ENCODE results near the gene DHX36. TPM values are rescaled to one million over a fixed set of nuclear protein-coding genes. Genes with fewer than 3 reads are reported as not detected.

The DHX36 gene
- total RNA-seq, 4 donors from 2014 or later: 28.5 to 113 (median 50.0) TPM

DNA sequence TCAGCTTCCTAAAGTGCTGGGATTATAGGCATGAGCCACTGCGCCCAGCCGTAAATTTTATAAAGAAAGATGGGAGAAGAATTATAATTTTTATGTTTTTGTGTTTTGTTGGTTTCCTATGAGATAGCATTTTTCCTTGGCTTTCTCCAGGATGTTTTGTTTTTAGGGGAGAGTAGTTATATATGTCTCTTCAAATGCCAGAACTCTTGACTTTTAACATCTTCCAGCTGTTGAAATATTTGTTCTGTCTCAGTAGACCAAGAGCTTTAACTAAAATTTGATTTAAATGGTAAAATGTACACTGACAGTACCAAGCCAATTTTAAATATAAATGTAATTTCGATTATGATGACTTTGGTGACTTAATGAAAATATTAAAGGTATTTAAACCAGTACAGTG lies 96.8 kb downstream of the DHX36 start:
- Histone ChIP-seq H3K4me1 (peaks cover 0 to 17% (median 11%) of the 10 kb centered on the region in 4 donors), H3K27ac (no peak overlapping the region), H3K27me3 (no peaks in the 10 kb centered on the region), H3K4me3 (no peak overlapping the region), H3K36me3 (no peaks in the 10 kb centered on the region), H3K9me3 (no peaks in the 10 kb centered on the region)
- in situ Hi-C loops (cut with MboI; ENCODE audit: low pct_ligation_motif_present in 1 of 4, low pct_unique_long_range_greater_than_20kb in 1 of 4, low sequenced_read_pairs in 3 of 4) (no loop called here), intact Hi-C loops (cut with DNase I; ENCODE audit: low total_unique reads) (no loop called here)
- TF ChIP-seq, protein P1, sequence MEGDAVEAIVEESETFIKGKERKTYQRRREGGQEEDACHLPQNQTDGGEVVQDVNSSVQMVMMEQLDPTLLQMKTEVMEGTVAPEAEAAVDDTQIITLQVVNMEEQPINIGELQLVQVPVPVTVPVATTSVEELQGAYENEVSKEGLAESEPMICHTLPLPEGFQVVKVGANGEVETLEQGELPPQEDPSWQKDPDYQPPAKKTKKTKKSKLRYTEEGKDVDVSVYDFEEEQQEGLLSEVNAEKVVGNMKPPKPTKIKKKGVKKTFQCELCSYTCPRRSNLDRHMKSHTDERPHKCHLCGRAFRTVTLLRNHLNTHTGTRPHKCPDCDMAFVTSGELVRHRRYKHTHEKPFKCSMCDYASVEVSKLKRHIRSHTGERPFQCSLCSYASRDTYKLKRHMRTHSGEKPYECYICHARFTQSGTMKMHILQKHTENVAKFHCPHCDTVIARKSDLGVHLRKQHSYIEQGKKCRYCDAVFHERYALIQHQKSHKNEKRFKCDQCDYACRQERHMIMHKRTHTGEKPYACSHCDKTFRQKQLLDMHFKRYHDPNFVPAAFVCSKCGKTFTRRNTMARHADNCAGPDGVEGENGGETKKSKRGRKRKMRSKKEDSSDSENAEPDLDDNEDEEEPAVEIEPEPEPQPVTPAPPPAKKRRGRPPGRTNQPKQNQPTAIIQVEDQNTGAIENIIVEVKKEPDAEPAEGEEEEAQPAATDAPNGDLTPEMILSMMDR (IDR thresholded peaks at IDR 0.05): no peak
- TF ChIP-seq POLR2AphosphoS5 (IDR thresholded peaks at IDR 0.05) (no peak), EP300 (IDR thresholded peaks at IDR 0.05; ENCODE audit: low read depth) (no peak), POLR2A (IDR thresholded peaks at IDR 0.05) (no peak)
- no peak for DNase-seq
- WGBS, 2 donors (ENCODE audit: low coverage in 1 of 2): 81 to 91% methylated on average over 3 of the region's 3 CpGs

DNA sequence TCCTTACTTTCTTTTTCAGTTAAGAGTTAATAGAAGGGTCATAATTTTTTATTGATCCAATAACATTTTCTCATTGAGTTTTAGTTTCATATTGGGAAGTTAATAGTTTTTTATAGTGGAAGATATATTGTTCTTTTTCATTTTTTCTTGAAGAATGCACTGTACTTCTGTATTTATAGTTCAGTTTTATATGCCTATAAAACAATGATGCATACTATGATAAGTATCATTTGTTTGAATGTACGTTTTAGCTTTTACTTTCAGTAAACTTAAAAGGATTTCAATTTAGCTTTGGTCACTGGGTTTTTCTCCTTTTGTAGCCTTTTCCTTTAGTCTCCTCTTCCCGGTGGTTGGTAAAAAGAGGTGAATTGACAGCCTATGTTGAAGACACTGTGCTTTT lies 98.8 kb downstream of the DHX36 start:
- H3K36me3 ChIP-seq: no peaks in the 10 kb centered on the region
- TF ChIP-seq POLR2A (IDR thresholded peaks at IDR 0.05) (no peak), EP300 (IDR thresholded peaks at IDR 0.05; ENCODE audit: low read depth) (no peak), POLR2AphosphoS5 (IDR thresholded peaks at IDR 0.05) (no peak)
- TF ChIP-seq, protein P1 (IDR thresholded peaks at IDR 0.05): no peak

DNA sequence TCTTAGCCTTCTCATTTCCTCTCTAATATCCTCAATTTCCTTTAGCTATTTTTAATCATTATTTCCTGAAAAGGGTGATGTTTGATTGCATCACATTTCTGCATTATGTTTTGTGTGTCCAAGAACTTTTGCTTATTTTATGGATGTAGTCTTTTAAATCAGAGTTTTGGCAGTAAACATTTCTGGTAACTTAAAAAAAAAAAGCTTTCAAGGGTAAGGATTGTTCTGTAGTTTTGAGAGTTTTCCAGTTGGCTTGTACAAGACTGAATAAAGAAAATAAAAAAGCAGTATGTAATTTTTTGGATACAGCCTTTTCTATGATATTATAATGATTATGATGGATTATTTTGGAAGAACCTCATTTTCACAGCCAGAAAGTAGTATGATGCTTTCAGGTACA lies 99.4 kb downstream of the DHX36 start:
- Histone ChIP-seq H3K4me1 (peaks cover 0 to 17% (median 11%) of the 10 kb centered on the region in 4 donors), H3K9me3 (no peaks in the 10 kb centered on the region), H3K36me3 (no peaks in the 10 kb centered on the region), H3K27ac (no peak overlapping the region), H3K4me3 (no peak overlapping the region), H3K27me3 (no peaks in the 10 kb centered on the region)
- no peak for DNase-seq
- TF ChIP-seq, protein P1 (IDR thresholded peaks at IDR 0.05): no peak
- TF ChIP-seq POLR2AphosphoS5 (IDR thresholded peaks at IDR 0.05) (no peak), POLR2A (IDR thresholded peaks at IDR 0.05) (no peak), EP300 (IDR thresholded peaks at IDR 0.05; ENCODE audit: low read depth) (no peak)
- intact Hi-C loops (cut with DNase I; ENCODE audit: low total_unique reads): no loop called here
- in situ Hi-C loops (cut with MboI; ENCODE audit: low pct_ligation_motif_present in 1 of 4, low pct_unique_long_range_greater_than_20kb in 1 of 4, low sequenced_read_pairs in 3 of 4): no loop called here

More for the DNA sequence above, 98.8 kb downstream of the DHX36 start:
- no peak for DNase-seq
- peaks cover 0 to 17% (median 11%) of the 10 kb centered on the region in 4 donors for H3K4me1 ChIP-seq
- in situ Hi-C loops (cut with MboI; ENCODE audit: low pct_ligation_motif_present in 1 of 4, low pct_unique_long_range_greater_than_20kb in 1 of 4, low sequenced_read_pairs in 3 of 4) (no loop called here), intact Hi-C loops (cut with DNase I; ENCODE audit: low total_unique reads) (no loop called here)
- WGBS, 2 donors (ENCODE audit: low coverage in 1 of 2): 15 to 52% methylated on average over 2 of the region's 2 CpGs
- no peaks in the 10 kb centered on the region for H3K27me3 ChIP-seq
- no peak overlapping the region for H3K4me3 ChIP-seq
- no peaks in the 10 kb centered on the region for H3K9me3 ChIP-seq
- peak overlapping the region in 1 of 4 donors; percentile 27 for H3K27ac ChIP-seq

DNA sequence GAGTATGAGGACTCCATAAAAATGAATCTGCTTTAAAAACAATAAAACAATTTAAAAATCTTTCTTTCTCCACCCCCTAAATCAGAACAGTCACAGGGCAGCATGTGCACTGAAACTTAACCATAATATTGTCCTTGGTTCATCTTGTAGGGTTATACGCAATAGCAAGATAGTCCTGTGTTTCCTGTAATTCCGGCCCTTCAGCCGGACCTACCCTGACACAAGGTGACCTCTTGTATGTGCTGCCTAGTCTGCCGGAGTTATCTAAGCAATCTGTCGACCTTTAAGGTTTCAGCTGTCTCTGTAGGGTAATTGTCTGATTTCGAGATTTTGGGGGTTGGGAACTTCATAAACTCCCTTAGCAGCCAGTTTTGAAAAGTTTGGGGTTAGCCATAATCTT lies 99.9 kb downstream of the DHX36 start:
- intact Hi-C loops (cut with DNase I; ENCODE audit: low total_unique reads) (no loop called here), in situ Hi-C loops (cut with MboI; ENCODE audit: low pct_ligation_motif_present in 1 of 4, low pct_unique_long_range_greater_than_20kb in 1 of 4, low sequenced_read_pairs in 3 of 4) (no loop called here)
- no peaks in the 10 kb centered on the region for H3K9me3 ChIP-seq
- peak overlapping the region in 1 of 4 donors; percentile 2 for H3K27ac ChIP-seq
- TF ChIP-seq POLR2AphosphoS5 (IDR thresholded peaks at IDR 0.05) (no peak), EP300 (IDR thresholded peaks at IDR 0.05; ENCODE audit: low read depth) (no peak), POLR2A (IDR thresholded peaks at IDR 0.05) (no peak)
- TF ChIP-seq, protein P1 (IDR thresholded peaks at IDR 0.05): no peak
- 67 to 89% methylated on average over 3 to 6 of the region's 6 CpGs for WGBS, 2 donors (ENCODE audit: low coverage in 1 of 2)
- H3K4me3 ChIP-seq: no peak overlapping the region
- no peak for DNase-seq
- peaks cover 0 to 17% (median 11%) of the 10 kb centered on the region in 4 donors for H3K4me1 ChIP-seq
- H3K36me3 ChIP-seq: no peaks in the 10 kb centered on the region
- no peaks in the 10 kb centered on the region for H3K27me3 ChIP-seq
